Measurements from ENCODE around the gene HSPH1.
"Not testable (repeated sequence)": the region's sequence is repeated elsewhere in the genome, so short reads cannot be mapped to it uniquely, and the experiment has no call there.

Gene HSPH1

DNA sequence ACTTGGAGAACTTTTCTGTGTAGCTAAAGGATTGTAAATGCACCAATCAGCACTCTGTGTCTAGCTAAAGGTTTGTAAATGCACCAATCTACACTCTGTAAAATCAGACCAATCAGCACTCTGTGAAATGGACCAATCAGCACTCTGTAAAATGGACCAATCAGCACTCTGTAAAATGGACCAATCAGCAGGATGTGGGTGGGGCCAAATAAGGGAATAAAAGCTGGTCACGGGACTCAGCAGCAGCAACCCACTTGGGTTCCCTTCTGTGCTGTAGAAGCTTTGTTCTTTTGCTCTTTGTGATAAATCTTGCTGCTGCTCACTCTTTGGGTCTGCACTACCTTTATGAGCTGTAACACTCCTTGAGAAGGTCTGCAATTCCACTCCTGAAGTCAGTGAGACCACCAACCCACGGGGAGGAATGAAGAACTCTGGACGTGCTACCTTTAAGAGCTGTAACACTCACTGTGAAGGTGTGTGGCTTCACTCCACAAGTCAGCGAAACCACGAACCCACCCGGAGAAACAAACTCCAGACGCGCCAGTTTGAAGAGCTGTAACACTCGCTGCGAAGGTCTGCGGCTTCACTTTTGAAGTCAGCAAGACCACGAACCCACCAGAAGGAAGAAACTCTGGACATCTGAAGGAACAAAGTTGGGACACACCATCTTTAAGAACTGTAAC, 16.2 kb upstream of the HSPH1 start:
- DNase-seq (ENCODE audit: low read depth) = not testable (repeated sequence)

DNA sequence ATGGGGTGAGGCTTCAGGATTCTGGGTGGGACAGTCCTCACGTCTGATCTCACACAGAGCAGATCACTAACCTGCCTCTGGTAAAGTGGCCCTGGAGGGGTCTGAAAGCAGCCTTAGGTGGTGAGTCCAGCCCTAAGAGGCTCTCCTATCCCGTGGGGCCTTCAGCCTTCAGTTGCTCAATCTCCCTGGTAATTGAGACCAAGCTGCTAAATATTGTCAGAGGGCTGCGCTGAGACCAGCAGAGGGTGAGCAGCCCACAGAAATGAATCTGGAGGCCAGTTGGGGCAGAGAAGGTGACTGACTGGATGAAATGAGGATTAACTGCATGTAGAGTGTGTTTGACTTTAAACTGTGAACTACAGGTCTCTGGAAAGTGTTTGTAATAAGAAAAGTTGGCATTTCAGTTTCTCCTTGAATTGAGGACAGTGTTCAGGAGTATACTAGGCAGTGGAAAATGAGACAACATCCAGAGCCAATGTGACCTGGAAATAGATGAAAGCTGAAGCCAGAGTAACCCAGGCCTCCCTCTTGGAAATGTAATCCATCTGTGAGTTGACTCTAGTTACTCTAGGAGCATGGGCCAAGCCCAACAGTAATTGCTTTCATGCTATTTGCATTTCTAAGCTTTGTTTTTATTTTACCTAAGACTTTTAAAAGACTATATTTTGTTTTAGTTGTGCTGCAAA, 14.3 kb upstream of the HSPH1 start:
- no peak for DNase-seq (ENCODE audit: low read depth)

DNA sequence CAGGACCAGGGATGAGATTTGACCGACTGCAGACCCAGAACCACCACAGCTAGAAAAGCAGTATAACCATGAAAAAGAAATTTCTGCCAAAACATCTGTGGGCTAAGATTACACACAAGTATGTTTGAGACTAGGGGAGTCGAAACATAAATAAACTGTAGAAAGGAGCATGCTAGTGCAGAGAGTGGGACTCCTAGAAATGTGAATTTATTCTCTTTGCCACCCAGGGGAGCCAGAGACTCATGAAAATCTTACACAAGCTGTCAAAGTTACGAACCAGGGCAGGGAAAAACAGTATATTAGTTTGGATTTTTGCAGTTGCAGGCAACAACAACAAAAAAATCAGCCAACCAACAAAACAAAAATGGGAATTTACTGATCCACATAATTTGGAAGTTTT, 12.3 kb upstream of the HSPH1 start:
- DNase-seq (ENCODE audit: low read depth) = no peak

DNA sequence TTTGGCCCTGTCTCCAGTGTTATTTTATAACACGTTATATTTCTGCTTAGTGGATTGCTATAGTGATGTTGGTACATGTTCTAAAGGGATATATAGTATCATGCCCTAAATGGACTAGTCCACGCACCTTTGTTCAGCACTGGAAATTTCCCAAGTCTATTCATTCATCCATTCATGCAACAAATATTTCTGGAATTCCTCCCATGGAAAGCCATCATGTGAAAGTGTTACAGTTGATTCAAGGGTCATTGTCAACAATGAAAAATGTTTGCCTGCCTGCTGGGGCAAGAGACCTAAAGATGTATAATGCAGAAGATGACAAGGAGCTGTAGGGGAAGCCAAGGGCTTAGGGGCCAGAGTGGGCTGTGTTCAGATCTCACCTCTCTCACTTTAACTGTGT, 10.8 kb upstream of the HSPH1 start:
- DNase-seq (ENCODE audit: low read depth) = no peak

DNA sequence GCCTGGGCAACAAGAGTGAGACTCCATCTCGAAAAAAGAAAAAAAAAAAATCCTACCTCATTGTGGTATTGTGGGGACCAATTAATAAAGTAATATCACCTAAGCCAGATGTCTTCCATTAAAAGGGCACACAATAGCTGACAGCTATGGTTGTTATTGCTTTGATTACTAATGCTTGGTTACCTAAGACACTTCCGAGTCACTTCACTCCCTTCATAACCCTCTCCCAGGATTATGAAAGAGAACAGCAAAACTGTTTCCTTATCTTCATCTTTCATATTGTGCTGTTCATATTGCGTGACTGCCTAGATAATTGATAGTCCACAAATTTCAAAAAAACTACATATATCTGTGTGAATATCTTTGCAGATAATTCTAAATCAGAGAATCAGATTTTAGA, 10.3 kb upstream of the HSPH1 start:
- no peak for DNase-seq (ENCODE audit: low read depth)

DNA sequence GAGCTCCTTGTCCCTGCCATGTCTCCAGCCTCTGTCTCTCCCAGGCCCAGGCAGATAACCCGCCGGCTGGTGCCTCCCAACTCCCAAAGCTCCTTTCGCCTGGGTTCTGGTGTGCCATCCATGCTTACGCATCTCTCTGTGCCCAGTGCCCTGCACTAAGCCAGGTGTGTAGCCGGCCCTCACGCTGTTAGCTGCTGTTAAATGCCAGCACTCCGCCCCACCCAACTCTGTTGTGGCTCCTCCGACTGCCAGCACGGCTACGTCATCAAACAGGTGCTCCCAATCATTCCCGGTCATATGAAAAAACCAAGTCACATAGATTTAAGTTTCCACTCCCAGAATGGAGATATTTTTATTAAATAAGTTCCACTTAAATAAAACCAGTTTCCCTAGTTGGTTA, 7.0 kb upstream of the HSPH1 start:
- DNase-seq (ENCODE audit: low read depth) = no peak

DNA sequence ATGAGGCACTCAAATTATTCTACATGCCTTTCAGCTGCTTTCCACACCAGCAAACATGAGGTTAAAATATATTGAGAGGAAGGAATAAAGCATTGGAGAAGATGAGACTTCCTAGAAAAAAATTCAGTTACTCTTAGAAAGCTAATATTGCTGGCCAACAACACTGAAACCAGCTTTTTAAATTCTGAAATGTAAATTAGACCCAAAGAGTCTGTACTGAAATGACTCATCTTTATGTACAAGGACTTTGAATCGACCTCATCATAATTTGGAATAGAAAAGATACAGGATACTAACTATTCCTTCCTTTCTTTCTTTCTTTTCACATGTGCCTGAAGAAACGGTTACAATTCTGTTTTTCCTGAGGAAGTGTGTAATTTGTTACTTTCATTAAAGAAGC, 6.5 kb upstream of the HSPH1 start:
- no peak for DNase-seq (ENCODE audit: low read depth)

DNA sequence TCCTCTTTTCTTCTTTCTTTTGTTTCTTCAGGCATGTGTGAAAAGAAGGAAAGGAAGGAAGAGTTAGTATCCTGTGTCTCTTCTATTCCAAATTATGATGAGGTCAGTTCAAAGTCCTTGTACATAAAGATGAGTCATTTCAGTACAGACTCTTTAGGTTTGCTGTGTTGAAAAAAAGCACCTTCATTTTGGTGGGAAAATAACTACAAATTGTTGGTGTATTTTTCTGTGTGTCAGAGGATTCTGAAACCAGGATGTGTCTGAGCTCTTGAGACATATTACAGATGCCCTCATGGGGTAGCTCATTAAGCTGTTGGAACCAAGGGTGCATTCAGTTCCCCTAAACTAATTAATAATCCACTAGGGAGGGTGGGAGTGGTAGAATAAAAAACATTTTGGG, 5.8 kb upstream of the HSPH1 start:
- no peak for DNase-seq (ENCODE audit: low read depth)

DNA sequence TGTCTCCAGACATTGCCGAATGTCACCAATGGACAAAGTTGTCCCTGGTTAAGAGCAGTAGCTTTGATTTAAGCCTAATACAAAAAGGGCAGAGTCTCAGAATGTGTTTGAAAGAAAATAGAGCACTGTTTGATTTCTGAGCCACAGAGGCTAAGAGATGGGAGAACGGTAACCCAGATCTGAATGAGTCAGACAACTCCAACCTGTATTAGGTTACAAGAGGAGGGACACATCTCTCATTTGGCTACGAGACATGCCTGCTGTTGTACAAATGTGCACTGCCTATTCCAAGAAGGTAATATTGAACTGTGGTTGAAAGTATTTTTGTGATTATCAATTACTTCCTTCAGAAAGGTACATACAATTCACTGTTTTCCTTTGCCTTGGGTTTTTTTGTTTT, 4.9 kb upstream of the HSPH1 start:
- no peak for DNase-seq (ENCODE audit: low read depth)

DNA sequence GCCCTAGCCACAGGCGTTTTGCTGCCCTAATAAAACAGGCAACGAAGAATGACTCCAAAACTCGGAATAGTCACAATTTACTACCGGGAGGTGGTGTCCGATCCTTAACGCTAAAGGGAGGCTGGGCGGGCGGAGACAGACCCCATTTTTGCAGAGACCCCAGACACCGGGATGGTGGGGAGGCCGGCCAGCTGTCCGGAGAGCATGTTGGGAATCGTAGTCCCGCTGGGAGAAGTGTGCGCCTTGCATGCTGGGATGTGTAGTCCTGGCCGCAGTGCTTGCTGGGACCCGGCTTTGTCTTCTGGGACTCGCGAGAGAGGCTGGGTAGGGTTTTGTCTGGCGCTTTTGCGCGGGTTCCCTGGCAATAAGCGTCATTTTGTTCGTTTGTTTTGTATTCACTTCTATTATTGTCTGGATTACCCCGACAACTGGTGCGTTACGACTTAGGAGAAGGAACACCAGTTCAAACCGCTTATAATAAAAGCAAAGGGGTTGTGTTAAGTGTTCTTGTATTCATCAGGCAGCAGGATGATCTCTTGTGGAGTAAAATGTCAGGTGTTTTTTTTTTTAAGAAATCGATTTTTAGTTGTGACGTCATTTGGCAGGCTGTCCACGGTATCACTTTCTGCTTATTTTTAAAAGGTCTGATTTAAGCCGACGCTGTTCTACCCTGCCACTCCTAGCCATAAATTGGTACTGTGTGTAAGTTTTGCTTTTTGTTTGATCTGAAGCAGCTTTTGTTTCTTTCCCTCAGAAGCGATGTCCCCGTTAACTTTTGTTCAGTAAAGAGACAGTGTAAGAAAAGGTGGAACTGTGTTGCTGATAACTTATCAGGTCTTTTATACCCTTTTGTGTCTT, 676 bp upstream of the HSPH1 start:
- DNase-seq (ENCODE audit: low read depth) = peak; percentile 86

DNA sequence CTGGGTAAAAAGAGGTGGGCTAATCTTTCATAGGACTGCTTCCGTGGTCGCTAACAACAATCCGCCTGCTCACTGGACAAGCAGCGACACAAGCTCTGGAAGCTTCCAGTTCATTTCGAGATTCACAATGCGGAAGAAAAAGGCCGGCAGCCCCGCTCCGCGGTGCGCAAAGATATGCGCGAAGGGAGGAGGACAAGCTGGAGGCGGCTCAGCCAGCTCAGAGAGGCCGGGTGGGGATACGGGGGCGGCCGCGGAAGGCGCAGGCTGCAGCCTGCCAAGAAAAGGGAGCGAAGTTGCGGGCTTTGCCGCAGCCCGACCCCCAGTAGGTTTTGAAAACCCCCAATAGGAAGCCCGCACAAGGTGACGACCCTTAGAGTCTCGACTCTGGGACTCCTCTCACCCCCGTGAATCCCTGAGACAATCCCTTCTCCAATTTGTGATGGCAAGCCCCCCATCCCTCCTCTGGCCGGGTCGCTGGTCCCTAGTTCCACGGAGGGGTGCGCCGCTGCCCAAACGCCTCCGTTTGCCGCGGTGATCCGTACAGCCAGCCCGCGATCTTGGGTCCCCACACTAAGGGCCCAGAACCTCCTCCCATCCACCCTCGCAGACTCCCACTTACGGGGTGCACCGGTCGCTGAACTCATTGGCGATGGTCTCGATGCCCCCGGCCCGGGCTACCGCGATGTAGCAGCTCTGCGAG, 697 bp downstream of the HSPH1 start:
- peak; percentile 59 for DNase-seq (ENCODE audit: low read depth)

DNA sequence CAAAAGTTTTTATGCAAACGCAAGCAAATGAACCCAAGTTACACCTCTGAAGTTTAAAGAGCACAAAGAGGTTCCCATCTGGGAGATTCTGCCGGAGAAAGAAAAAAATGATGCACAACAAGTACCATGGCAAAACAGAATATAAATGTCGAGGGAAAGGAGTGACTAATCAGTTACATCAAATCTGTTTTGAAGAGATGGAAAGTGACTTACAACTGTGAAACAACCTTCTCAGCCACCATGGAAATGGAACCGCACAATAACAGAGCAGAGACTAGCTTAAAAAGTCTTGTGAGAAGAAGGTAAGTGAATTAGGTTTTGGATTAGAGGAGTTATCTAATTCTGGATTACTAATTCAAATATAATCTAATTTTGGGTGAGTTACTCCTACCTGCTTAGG, 2.4 kb downstream of the HSPH1 start:
- no peak for DNase-seq (ENCODE audit: low read depth)

DNA sequence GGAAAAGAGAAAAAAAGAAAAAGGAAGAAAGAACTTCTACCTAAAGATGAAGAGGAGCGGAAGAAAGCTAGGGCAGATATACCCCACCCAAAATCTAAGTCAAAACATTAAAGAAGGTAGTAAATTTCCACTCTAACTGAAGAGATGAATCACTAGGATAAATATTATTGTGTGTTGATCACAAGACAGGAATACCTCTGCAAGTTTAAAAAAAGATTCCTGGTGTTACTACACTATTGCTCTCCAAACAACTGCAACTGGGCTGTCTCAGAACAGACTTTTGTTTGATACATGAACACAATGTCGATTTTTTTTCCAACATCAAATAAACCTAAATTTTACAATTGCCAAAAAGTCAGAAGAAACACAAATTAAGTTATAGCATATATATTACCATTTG, 6.8 kb downstream of the HSPH1 start:
- DNase-seq (ENCODE audit: low read depth) = no peak

DNA sequence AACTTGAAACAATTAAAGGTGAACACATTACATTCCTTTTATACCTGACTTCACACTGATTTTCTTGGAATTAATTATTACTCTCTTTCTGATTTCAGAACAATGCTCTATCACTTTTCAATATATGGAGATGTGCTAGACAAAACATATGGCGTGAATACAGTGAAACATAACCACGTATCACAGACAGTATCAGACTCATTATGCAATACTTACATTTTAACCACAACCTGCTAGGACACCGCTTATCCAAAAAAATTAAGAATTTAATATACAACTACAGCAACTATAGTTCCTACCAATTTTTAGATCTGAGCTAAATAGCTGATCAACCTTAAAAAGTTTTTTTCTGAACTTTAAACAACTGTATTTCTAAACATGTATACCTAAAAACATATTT, 9.9 kb downstream of the HSPH1 start:
- DNase-seq (ENCODE audit: low read depth) = no peak

DNA sequence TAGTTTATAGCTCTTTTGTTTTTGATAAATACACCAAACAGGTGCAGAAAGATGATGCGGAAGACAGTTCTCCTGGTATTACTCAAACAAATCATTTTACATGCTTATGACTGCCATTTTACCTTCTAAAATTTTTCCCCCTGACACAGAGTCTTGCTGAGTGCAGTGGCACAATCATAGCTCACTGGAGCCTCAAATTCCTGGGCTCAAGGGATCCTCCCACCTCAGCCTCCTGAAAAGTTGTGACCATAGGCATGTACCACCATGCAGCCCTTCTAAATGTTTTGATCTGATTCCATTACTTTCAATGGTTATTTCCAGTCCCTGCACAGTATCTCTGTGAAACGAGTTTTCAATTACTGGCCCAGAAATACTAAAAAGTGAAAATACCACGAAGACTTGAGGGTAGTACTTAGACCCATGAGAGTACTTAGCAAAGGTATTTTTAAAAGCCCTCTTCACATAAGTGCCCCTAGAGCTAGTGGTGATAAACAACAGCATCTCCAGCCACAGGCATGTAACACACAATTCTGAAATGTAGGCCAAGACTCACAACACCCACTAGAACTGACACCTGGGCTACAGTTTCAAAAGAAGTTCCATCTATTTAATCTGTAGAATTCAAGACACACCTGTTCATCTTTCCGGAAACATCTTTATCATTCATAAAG, 11.3 kb downstream of the HSPH1 start:
- no peak for DNase-seq (ENCODE audit: low read depth)

DNA sequence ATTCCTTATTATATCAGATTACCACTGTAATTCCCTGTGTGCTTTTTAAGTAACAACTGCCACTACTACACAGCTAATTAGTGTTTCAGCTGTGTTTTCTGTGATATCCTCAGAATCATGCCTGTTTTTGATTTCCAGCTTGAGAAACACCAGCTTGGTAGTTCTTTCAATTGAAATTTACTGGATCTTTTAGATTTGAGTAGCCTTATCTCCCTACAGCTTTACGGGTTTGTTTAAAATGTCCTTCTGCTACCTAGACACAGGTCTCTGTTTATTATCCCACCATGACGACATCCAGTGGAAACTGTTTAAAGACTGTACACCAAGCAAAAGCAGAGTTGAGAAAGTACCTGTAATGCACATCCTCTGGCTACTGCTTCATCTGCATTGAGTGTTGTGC, 12.1 kb downstream of the HSPH1 start:
- DNase-seq (ENCODE audit: low read depth) = no peak

DNA sequence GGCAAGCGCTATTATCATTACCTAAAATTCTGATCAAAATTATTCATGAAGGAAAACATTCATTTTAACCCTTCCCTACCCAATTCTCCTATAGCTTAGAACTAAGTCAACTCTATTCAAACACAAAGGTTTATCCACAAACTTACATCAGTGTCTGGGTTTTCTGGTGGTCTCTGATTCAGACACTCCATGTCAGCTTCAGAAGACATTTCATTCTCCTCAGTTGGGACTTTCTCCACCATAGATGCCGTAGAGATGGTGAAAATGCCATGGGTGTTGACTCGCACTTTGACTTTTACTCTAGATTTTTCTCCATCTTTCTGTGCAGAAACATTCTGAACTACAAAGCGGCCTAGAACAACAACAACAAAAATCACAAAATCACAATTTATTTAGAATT, 16.3 kb downstream of the HSPH1 start:
- DNase-seq (ENCODE audit: low read depth) = no peak

DNA sequence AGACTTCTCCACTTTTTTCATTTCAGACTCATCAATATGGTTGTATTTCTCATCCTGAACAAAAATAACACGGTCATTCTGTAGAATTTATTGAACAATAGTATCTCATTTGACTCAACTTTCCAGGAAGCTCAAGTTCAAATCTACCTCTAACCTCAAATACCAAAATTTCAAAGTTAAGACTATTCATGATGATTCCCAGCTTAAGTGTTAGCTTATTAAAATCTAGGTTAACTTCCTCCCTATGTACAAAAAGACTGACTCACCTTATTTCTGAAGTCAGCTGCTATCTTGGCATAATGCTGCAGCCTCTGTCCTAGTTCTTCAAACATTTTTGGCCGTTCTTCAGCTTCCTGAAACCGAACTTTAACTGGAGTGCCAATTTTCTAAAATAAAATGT, 23.2 kb downstream of the HSPH1 start:
- DNase-seq (ENCODE audit: low read depth) = no peak

DNA sequence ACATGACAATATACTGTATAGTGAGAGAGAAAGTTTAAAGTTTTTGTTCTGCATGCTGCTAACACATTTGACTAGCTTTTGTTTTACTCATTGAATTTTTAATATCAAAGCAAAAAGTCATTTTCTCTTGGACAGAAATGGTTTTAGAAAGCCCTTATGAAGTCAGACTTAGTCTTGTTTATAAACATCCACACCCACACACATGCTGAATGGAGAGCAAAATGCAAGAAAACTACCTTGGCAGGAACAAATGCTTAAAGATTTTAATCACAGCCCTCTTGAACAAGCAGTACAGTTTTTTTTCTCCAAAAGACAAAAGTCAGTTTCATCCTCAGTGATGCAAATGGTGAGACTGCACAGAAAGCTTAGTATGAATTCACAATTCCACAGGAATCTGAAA, 25.0 kb downstream of the HSPH1 start:
- no peak for DNase-seq (ENCODE audit: low read depth)

DNA sequence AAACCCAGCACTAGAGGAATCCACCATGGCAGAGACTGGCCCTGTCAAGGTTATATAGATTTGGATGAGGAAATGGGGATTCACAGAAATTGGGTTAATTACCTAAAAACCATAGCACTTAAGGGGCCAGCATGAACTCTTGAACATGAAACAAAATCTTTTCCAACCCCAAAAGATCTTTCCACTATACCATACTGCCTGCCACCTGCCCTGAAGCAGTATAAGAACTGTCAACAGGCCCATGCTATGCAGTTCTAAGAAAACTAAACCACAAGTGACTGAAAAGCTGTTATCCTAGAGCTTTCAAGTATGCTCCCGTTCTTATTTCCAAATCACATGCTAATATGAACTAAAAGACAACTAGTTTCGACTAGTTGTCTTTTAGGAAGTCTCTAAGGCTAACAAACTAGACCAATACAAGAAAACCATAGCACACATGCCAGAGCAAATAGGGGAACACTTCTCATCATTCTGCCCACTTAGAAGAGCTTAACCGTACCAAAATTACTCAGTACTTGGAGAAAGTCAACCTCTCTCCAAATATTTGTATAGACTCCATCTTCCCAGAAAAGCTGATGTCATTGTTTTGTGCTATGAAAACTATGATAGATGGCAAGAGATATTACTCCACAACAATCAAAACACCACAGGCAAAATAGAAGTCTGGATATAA, 27.5 kb downstream of the HSPH1 start:
- no peak for DNase-seq (ENCODE audit: low read depth)

DNA sequence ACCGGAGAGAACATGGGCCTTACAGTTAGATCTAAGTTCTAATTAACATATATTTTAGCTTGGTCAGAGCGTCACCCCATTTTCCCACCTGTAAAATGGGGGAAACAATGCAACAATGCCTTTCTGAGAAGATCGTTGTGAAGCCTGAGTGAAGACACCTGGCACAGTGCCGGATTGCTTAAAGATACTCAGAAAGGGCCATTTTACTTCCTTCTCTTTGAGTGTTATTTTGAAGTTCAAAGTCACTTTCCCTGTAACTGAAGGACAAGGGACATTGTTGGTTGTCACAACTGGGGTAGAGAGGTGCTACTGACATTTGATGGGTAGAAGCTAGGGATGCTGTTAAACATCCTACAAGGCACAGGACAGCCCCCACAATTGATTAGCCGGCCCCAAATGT, 28.1 kb downstream of the HSPH1 start:
- DNase-seq (ENCODE audit: low read depth) = no peak

Measured in activated T-cell treated with anti-CD3 and anti-CD28 coated beads for 48 hours (primary cell).